IPS-18a (cell line): ENCODE results near the gene KIF21A.

Experiments used
- H3K27ac ChIP-seq: one replicate; pipeline ENCODE4 v1.5.1; 2013; ENCODE audit warnings: low read length
- H3K27me3 ChIP-seq: one replicate; pipeline ENCODE4 v1.6.1; 2013; ENCODE audit warnings: mild to moderate bottlenecking, low read length; ENCODE audit not compliant: control insufficient read depth, insufficient read depth
- H3K36me3 ChIP-seq: one replicate; pipeline ENCODE4 v1.6.1; 2013; ENCODE audit warnings: low read depth, low read length; ENCODE audit not compliant: control insufficient read depth
- H3K4me1 ChIP-seq: one replicate; pipeline ENCODE4 v1.6.1; 2013; ENCODE audit warnings: low read depth, low read length; ENCODE audit not compliant: control insufficient read depth
- H3K4me3 ChIP-seq: one replicate; pipeline ENCODE4 v1.5.1; 2013; ENCODE audit warnings: low read length
- H3K9ac ChIP-seq: one replicate; pipeline ENCODE4 v1.6.1; 2013; ENCODE audit warnings: mild to moderate bottlenecking, low read length, moderate library complexity
- H3K9me3 ChIP-seq: one replicate; pipeline ENCODE4 v1.6.1; 2013; ENCODE audit warnings: low read depth, low read length; ENCODE audit not compliant: control insufficient read depth

KIF21A gene

GRCh38 chr12:39451977-39452376 is 9.1 kb upstream of the KIF21A start:
- no peaks in the 10 kb centered on the region for H3K36me3 ChIP-seq

GRCh38 chr12:39448038-39448437 is 5.1 kb upstream of the KIF21A start:
- H3K9me3 ChIP-seq, result no peaks in the 10 kb centered on the region

More at GRCh38 chr12:39451977-39452376, 9.1 kb upstream of the KIF21A start:
- H3K4me1 ChIP-seq, result peaks cover 25% of the 10 kb centered on the region
- H3K27me3 ChIP-seq, result no peaks in the 10 kb centered on the region
- peak overlapping the region; percentile 18 for H3K9ac ChIP-seq
- H3K4me3 ChIP-seq, result peak overlapping the region; percentile 19
- H3K9me3 ChIP-seq, result no peaks in the 10 kb centered on the region
- peak overlapping the region; percentile 46 for H3K27ac ChIP-seq

DNA sequence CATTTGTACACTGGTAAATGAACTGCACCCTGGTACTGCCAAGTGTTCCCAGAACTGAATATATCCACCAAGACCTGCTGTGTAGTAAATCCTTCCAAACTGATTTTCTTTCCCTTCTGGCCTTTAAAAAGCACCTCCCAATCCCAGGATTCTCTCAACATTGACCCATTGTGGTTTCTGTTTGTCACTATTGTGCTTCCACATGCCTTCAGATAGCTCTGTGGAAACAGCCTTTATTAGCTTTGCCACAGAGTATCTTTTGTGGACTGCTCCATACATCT is 949 bp upstream of the KIF21A start:
- H3K9me3 ChIP-seq, result no peaks in the 10 kb centered on the region
- peak overlapping the region; percentile 63 for H3K9ac ChIP-seq
- peaks cover 27% of the 10 kb centered on the region for H3K4me1 ChIP-seq
- peak overlapping the region; percentile 87 for H3K4me3 ChIP-seq
- no peaks in the 10 kb centered on the region for H3K36me3 ChIP-seq
- peaks cover 8% of the 10 kb centered on the region for H3K27me3 ChIP-seq
- peak overlapping the region; percentile 1 for H3K27ac ChIP-seq

More at GRCh38 chr12:39448038-39448437, 5.1 kb upstream of the KIF21A start:
- Histone ChIP-seq H3K9ac (no peak overlapping the region), H3K36me3 (no peaks in the 10 kb centered on the region), H3K27me3 (peaks cover 8% of the 10 kb centered on the region), H3K27ac (no peak overlapping the region), H3K4me3 (no peak overlapping the region), H3K4me1 (peaks cover 33% of the 10 kb centered on the region)

GRCh38 chr12:39442831-39443080 is 164 bp downstream of the KIF21A start:
- H3K9me3 ChIP-seq, result no peaks in the 10 kb centered on the region
- H3K27ac ChIP-seq, result no peak overlapping the region
- peak overlapping the region; percentile 87 for H3K4me3 ChIP-seq
- H3K4me1 ChIP-seq, result peaks cover 27% of the 10 kb centered on the region
- H3K36me3 ChIP-seq, result no peaks in the 10 kb centered on the region
- peaks cover 8% of the 10 kb centered on the region for H3K27me3 ChIP-seq
- H3K9ac ChIP-seq, result peak overlapping the region; percentile 63

DNA sequence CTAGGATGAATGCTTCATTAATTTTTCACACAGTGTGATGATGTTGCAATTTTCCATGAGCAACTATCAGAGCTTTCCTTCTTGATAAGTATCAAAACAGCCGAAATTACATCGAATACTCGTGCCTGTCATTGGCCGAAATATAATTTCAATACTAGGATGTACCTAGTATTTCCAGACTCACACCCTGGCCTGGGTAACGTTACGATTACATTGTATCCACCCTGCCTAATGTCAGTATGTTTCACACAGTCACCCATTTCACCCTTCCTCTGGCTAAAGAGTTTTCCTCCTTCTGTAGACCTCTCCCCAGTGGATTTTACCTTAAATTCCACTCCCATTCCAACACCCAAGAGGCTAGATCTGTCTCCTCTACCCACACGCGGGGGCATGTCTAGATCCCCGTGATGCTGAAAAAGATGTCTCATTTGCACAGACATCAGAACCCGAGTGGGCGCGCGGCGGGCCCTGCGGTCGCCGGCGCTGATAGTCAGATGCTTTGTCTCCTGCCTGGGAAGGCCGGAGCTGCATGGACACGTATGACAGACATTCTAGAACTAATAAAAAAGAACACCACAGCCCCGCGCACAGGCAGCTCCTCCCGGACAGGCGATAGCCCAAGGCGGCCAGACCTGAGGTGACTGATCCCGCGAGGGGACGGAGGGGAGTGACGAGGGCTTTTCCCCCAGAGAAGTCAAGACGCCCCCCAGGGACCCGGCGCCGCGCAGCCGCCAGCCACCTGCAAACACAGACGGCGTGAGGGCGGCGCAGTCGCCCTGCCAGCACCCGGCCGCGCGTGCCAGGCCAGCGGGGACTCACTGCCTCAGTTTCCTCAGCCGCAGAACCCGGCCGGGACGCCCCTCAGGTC is 723 bp downstream of the KIF21A start:
- H3K9ac ChIP-seq, result peak overlapping the region; percentile 63
- no peak overlapping the region for H3K27ac ChIP-seq
- H3K36me3 ChIP-seq, result no peaks in the 10 kb centered on the region
- peak overlapping the region; percentile 87 for H3K4me3 ChIP-seq
- peaks cover 27% of the 10 kb centered on the region for H3K4me1 ChIP-seq
- H3K27me3 ChIP-seq, result peaks cover 8% of the 10 kb centered on the region
- no peaks in the 10 kb centered on the region for H3K9me3 ChIP-seq

DNA sequence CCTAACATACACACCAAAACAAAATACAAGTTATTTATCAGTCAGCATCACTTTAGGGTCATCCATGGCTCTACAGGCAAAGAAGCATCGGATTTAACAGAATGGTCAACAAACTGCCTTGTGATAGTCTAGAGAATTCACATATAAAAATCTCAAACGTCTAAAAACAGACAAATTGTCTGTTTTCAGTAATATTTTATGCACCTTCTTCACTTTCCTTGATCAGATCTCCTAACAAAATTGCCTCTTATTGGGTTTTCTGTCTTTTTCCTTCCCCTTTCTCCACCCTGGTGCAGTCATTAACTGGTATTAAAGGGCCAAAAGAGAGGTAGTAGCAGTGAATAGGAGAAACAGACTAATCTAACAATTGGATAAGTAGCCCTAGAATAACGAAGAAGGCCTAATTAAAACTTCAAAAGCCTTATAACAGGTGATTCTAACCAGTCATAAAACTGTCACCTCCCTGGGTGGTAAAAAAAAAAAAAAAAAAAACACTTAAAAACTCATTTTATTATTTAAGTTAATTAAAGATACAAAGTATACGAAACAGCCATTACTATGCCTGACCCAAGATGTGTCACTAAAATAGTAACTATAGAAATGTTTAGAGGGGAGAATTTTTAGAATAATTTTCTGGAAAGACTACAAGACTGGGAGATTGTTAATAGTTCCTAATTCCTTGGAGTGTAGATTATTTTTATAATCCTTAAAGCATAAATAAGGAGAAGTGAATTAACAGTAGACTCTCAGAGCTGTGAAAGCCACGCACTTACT is 1.5 kb downstream of the KIF21A start:
- Histone ChIP-seq H3K9me3 (no peaks in the 10 kb centered on the region), H3K27me3 (peaks cover 8% of the 10 kb centered on the region), H3K9ac (peak overlapping the region; percentile 63), H3K36me3 (no peaks in the 10 kb centered on the region), H3K4me1 (peaks cover 27% of the 10 kb centered on the region), H3K27ac (no peak overlapping the region), H3K4me3 (peak overlapping the region; percentile 87)

- Histone ChIP-seq H3K9ac (peak overlapping the region; percentile 21), H3K27ac (no peak overlapping the region), H3K9me3 (no peaks in the 10 kb centered on the region)
Observed at GRCh38 chr12:39440781-39441180, 2.1 kb downstream of the KIF21A start.

GRCh38 chr12:39440101-39440500 is 2.8 kb downstream of the KIF21A start:
- Histone ChIP-seq H3K9me3 (no peaks in the 10 kb centered on the region), H3K27ac (no peak overlapping the region), H3K4me3 (peak overlapping the region; percentile 40), H3K9ac (peak overlapping the region; percentile 21), H3K4me1 (peaks cover 27% of the 10 kb centered on the region), H3K36me3 (no peaks in the 10 kb centered on the region), H3K27me3 (peaks cover 8% of the 10 kb centered on the region)

More at GRCh38 chr12:39440781-39441180, 2.1 kb downstream of the KIF21A start:
- H3K4me1 ChIP-seq, result peaks cover 27% of the 10 kb centered on the region
- peak overlapping the region; percentile 40 for H3K4me3 ChIP-seq
- no peaks in the 10 kb centered on the region for H3K36me3 ChIP-seq
- H3K27me3 ChIP-seq, result peaks cover 8% of the 10 kb centered on the region

- H3K27me3 ChIP-seq, result no peaks in the 10 kb centered on the region
- H3K4me3 ChIP-seq, result no peak overlapping the region
- no peaks in the 10 kb centered on the region for H3K9me3 ChIP-seq
- no peak overlapping the region for H3K9ac ChIP-seq
- peaks cover 9% of the 10 kb centered on the region for H3K4me1 ChIP-seq
- H3K27ac ChIP-seq, result no peak overlapping the region
- no peaks in the 10 kb centered on the region for H3K36me3 ChIP-seq
Observed at GRCh38 chr12:39435531-39435930, 7.4 kb downstream of the KIF21A start.

- Histone ChIP-seq H3K27ac (no peak overlapping the region), H3K36me3 (no peaks in the 10 kb centered on the region), H3K27me3 (no peaks in the 10 kb centered on the region), H3K4me3 (no peak overlapping the region), H3K4me1 (no peaks in the 10 kb centered on the region), H3K9me3 (no peaks in the 10 kb centered on the region), H3K9ac (no peak overlapping the region)
Observed at GRCh38 chr12:39431797-39432196, 11.1 kb downstream of the KIF21A start.

DNA sequence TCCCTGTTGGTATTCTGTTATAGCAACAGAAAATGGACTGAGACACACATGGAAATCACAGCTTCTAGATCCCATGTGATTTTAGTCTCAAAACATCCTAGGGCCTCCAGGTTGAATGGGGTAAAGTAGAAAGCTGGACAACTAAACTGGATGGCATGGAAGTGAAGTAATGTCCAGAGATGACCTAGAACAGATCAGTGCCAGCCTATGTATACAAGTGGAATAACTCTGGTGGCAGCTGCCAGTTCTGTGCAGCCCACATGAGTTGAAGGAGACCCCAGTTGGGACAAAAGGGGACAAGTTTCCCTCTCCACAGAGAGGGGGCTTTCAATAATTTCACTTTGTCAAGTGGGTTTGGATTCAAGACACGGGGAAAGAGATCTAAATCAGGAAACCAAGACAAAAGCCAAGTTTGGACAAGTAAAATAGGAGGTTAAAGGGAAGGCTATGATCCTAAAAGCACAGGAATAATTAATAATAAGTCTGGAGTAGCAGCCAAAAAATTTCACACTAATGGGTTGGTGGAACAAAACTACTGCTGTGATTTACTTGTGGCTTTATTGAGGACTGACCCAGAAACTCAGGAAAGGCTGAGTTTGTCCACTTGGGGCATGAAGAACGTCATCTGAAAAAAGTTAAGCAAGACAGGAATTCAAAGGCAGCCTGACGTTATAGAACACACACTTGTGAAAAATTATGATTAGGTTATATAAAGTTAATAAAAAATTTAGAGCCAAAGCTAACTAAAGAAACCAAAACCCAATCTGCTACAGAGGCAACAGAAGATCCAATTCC is 11.7 kb downstream of the KIF21A start:
- Histone ChIP-seq H3K36me3 (no peaks in the 10 kb centered on the region), H3K4me1 (no peaks in the 10 kb centered on the region), H3K27me3 (no peaks in the 10 kb centered on the region), H3K4me3 (no peak overlapping the region), H3K9me3 (no peaks in the 10 kb centered on the region), H3K27ac (no peak overlapping the region), H3K9ac (no peak overlapping the region)
